ENCODE results near the gene FXYD3. TPM values are rescaled to one million over a fixed set of nuclear protein-coding genes. Genes with fewer than 3 reads are reported as not detected.
"Not testable (repeated sequence)": the region's sequence is repeated elsewhere in the genome, so short reads cannot be mapped to it uniquely, and the experiment has no call there.

The FXYD3 gene
- total and polyA plus RNA-seq, 4 donors, result 0.32 to 0.45 TPM; not detected in 2

GRCh38 chr19:35150445-35150844 is 34.8 kb downstream of the FXYD3 start:
- Histone ChIP-seq H3K36me3 (ENCODE audit: control insufficient read depth in 4 of 4, insufficient read depth in 3 of 4, low read depth in 1 of 4, low read length in 3 of 4) (no peaks in the 10 kb centered on the region), H3K27ac (ENCODE audit: low read depth in 1 of 2, low read length in 2 of 2) (no peak overlapping the region), H3K9ac (ENCODE audit: low read depth in 1 of 2, low read length in 2 of 2) (no peak overlapping the region), H3K4me1 (ENCODE audit: control insufficient read depth in 4 of 4, insufficient read depth in 4 of 4, low read length in 3 of 4) (peaks cover 0 to 19% (median 6%) of the 10 kb centered on the region in 4 donors), H3K27me3 (ENCODE audit: control insufficient read depth in 4 of 4, insufficient read depth in 4 of 4, low read length in 3 of 4) (peaks cover 0 to 2% (median 0%) of the 10 kb centered on the region in 4 donors), H3K4me3 (ENCODE audit: low read depth in 1 of 3, low read length in 3 of 3) (no peak overlapping the region), H3K9me3 (ENCODE audit: control insufficient read depth in 4 of 4, low read length in 3 of 4) (no peaks in the 10 kb centered on the region)
- no peak for DNase-seq (ENCODE audit: low spot score)
- no peak for TF ChIP-seq EGR1 (IDR thresholded peaks at IDR 0.05; ENCODE audit: low read depth in 2 of 2)
- WGBS, result 83% methylated on average over 2 of the region's 2 CpGs

GRCh38 chr19:35151273-35152065 is 35.8 kb downstream of the FXYD3 start:
- H3K4me1 ChIP-seq (ENCODE audit: control insufficient read depth in 4 of 4, insufficient read depth in 4 of 4, low read length in 3 of 4), result peaks cover 0 to 19% (median 6%) of the 10 kb centered on the region in 4 donors
- no peak for DNase-seq (ENCODE audit: low spot score)
- H3K9me3 ChIP-seq (ENCODE audit: control insufficient read depth in 4 of 4, low read length in 3 of 4), result no peaks in the 10 kb centered on the region
- H3K27me3 ChIP-seq (ENCODE audit: control insufficient read depth in 4 of 4, insufficient read depth in 4 of 4, low read length in 3 of 4), result peaks cover 0 to 2% (median 0%) of the 10 kb centered on the region in 4 donors
- no peak overlapping the region for H3K27ac ChIP-seq (ENCODE audit: low read depth in 1 of 2, low read length in 2 of 2)
- TF ChIP-seq HNF4G (IDR thresholded peaks at IDR 0.05) (no peak), FOXA1 (IDR thresholded peaks at IDR 0.05) (no peak), CTCF (IDR thresholded peaks at IDR 0.05; ENCODE audit: low read depth, low read length, missing input control) (no peak)
- H3K36me3 ChIP-seq (ENCODE audit: control insufficient read depth in 4 of 4, insufficient read depth in 3 of 4, low read depth in 1 of 4, low read length in 3 of 4), result no peaks in the 10 kb centered on the region
- 85% methylated on average over 20 of the region's 20 CpGs for WGBS
- no peak overlapping the region for H3K4me3 ChIP-seq (ENCODE audit: low read depth in 1 of 3, low read length in 3 of 3)
- no peak overlapping the region for H3K9ac ChIP-seq (ENCODE audit: low read depth in 1 of 2, low read length in 2 of 2)

GRCh38 chr19:35153129-35153522 is 37.5 kb downstream of the FXYD3 start:
- H3K4me1 ChIP-seq (ENCODE audit: control insufficient read depth in 4 of 4, insufficient read depth in 4 of 4, low read length in 3 of 4), result peaks cover 0 to 19% (median 6%) of the 10 kb centered on the region in 4 donors
- WGBS, result 57% methylated on average over 10 of the region's 10 CpGs
- not testable (repeated sequence) for H3K36me3 ChIP-seq (ENCODE audit: control insufficient read depth in 4 of 4, insufficient read depth in 3 of 4, low read depth in 1 of 4, low read length in 3 of 4); H3K9me3 ChIP-seq (ENCODE audit: control insufficient read depth in 4 of 4, low read length in 3 of 4); H3K4me3 ChIP-seq (ENCODE audit: low read depth in 1 of 3, low read length in 3 of 3); H3K9ac ChIP-seq (ENCODE audit: low read depth in 1 of 2, low read length in 2 of 2); DNase-seq (ENCODE audit: low spot score); H3K27me3 ChIP-seq (ENCODE audit: control insufficient read depth in 4 of 4, insufficient read depth in 4 of 4, low read length in 3 of 4); H3K27ac ChIP-seq (ENCODE audit: low read depth in 1 of 2, low read length in 2 of 2)

GRCh38 chr19:35153701-35154524 is 38.3 kb downstream of the FXYD3 start:
- Histone ChIP-seq H3K27ac (ENCODE audit: low read depth in 1 of 2, low read length in 2 of 2) (peak overlapping the region; percentile 66 to 81), H3K9me3 (ENCODE audit: control insufficient read depth in 4 of 4, low read length in 3 of 4) (no peaks in the 10 kb centered on the region), H3K4me3 (ENCODE audit: low read depth in 1 of 3, low read length in 3 of 3) (peak overlapping the region; percentile 35 to 58 (median 49)), H3K9ac (ENCODE audit: low read depth in 1 of 2, low read length in 2 of 2) (no peak overlapping the region), H3K27me3 (ENCODE audit: control insufficient read depth in 4 of 4, insufficient read depth in 4 of 4, low read length in 3 of 4) (peaks cover 0 to 2% (median 0%) of the 10 kb centered on the region in 4 donors), H3K36me3 (ENCODE audit: control insufficient read depth in 4 of 4, insufficient read depth in 3 of 4, low read depth in 1 of 4, low read length in 3 of 4) (no peaks in the 10 kb centered on the region), H3K4me1 (ENCODE audit: control insufficient read depth in 4 of 4, insufficient read depth in 4 of 4, low read length in 3 of 4) (peaks cover 0 to 19% (median 6%) of the 10 kb centered on the region in 4 donors)
- TF ChIP-seq RXRA (IDR thresholded peaks at IDR 0.05) (no peak), CTCF (IDR thresholded peaks at IDR 0.05; ENCODE audit: low read depth, low read length, missing input control) (peak; percentile 37), RAD21 (IDR thresholded peaks at IDR 0.05) (peak in 1 of 2 donors; percentile 56)
- WGBS, result 4% methylated on average over 36 of the region's 36 CpGs
- no peak for DNase-seq (ENCODE audit: low spot score)

Data from liver (tissue), 9 donors.